NT2/D1 (cell line): Measurements from ENCODE around the gene ARMH1.

ENCODE experiments used
- DNase-seq: peaks from one replicate; pipeline ENCODE4 v3.0.0-alpha.2; 2011; ENCODE audit warnings: low read depth, low spot score
- H3K27me3 ChIP-seq: 2 replicates; pipeline ENCODE4 v1.6.0; 2011; ENCODE audit warnings: mild to moderate bottlenecking; ENCODE audit not compliant: insufficient read length, insufficient read depth
- H3K36me3 ChIP-seq: 2 replicates; pipeline ENCODE4 v1.6.1; 2011; ENCODE audit warnings: mild to moderate bottlenecking, low read length, mixed read lengths; ENCODE audit not compliant: insufficient read depth, insufficient read length
- H3K4me1 ChIP-seq: 2 replicates; pipeline ENCODE4 v1.5.1; 2011; ENCODE audit not compliant: insufficient read depth, insufficient read length
- H3K4me3 ChIP-seq: 2 replicates; pipeline ENCODE4 v1.5.1; 2011; ENCODE audit warnings: low read depth; ENCODE audit not compliant: insufficient read length
- H3K9ac ChIP-seq: 2 replicates; pipeline ENCODE4 v1.6.0; 2011; ENCODE audit warnings: low read depth; ENCODE audit not compliant: insufficient read length
- H3K9me3 ChIP-seq: 2 replicates; pipeline ENCODE4 v1.5.1; 2011; ENCODE audit warnings: mild to moderate bottlenecking, low read length; ENCODE audit not compliant: insufficient read depth
- SUZ12 ChIP-seq: IDR thresholded peaks from 2 replicates; pipeline ENCODE4 v1.6.1; 2011; ENCODE audit not compliant: insufficient read length, insufficient read depth; ENCODE audit errors: extremely low read depth
- YY1 ChIP-seq: IDR thresholded peaks from 2 replicates; pipeline ENCODE4 v1.6.1; 2011; ENCODE audit not compliant: insufficient read length, insufficient read depth
- ZNF274 ChIP-seq: IDR thresholded peaks from 2 replicates; pipeline ENCODE4 v1.6.1; 2011; ENCODE audit warnings: mild to moderate bottlenecking, low read depth, low read length

The ARMH1 gene

GRCh38 chr1:44679468-44679867 lies 5.0 kb downstream of the ARMH1 start:
- Histone ChIP-seq H3K9me3 (no peaks in the 10 kb centered on the region), H3K9ac (no peak overlapping the region), H3K4me1 (peaks cover 6% of the 10 kb centered on the region), H3K4me3 (no peak overlapping the region), H3K27me3 (no peaks in the 10 kb centered on the region), H3K36me3 (no peaks in the 10 kb centered on the region)
- TF ChIP-seq YY1 (no peak), ZNF274 (no peak), SUZ12 (no peak)
- DNase-seq: no peak

- H3K27me3 ChIP-seq: no peaks in the 10 kb centered on the region
- DNase-seq: no peak
- H3K36me3 ChIP-seq: no peaks in the 10 kb centered on the region
- no peaks in the 10 kb centered on the region for H3K9me3 ChIP-seq
- H3K4me3 ChIP-seq: no peak overlapping the region
- peaks cover 6% of the 10 kb centered on the region for H3K4me1 ChIP-seq
- no peak overlapping the region for H3K9ac ChIP-seq
- TF ChIP-seq ZNF274 (no peak), SUZ12 (no peak), YY1 (no peak)
These were observed 7.7 kb downstream of the ARMH1 start for GRCh38 chr1:44681905-44682882.

GRCh38 chr1:44682883-44683265 lies 8.4 kb downstream of the ARMH1 start:
- H3K4me3 ChIP-seq: no peak overlapping the region
- no peaks in the 10 kb centered on the region for H3K9me3 ChIP-seq
- TF ChIP-seq ZNF274: no peak
- H3K9ac ChIP-seq: no peak overlapping the region
- DNase-seq: no peak
- H3K27me3 ChIP-seq: no peaks in the 10 kb centered on the region
- peaks cover 6% of the 10 kb centered on the region for H3K4me1 ChIP-seq
- H3K36me3 ChIP-seq: no peaks in the 10 kb centered on the region

GRCh38 chr1:44684525-44684924 lies 10.0 kb downstream of the ARMH1 start:
- peaks cover 6% of the 10 kb centered on the region for H3K4me1 ChIP-seq
- no peaks in the 10 kb centered on the region for H3K9me3 ChIP-seq
- no peaks in the 10 kb centered on the region for H3K27me3 ChIP-seq
- H3K9ac ChIP-seq: no peak overlapping the region
- TF ChIP-seq SUZ12 (no peak), ZNF274 (no peak), YY1 (no peak)
- no peak overlapping the region for H3K4me3 ChIP-seq
- no peak for DNase-seq
- no peaks in the 10 kb centered on the region for H3K36me3 ChIP-seq

GRCh38 chr1:44685218-44685617 lies 10.7 kb downstream of the ARMH1 start:
- Histone ChIP-seq H3K9me3 (no peaks in the 10 kb centered on the region), H3K36me3 (no peaks in the 10 kb centered on the region), H3K4me3 (no peak overlapping the region), H3K27me3 (no peaks in the 10 kb centered on the region), H3K4me1 (peaks cover 6% of the 10 kb centered on the region), H3K9ac (no peak overlapping the region)
- TF ChIP-seq SUZ12 (no peak), YY1 (no peak), ZNF274 (no peak)
- no peak for DNase-seq

- Histone ChIP-seq H3K36me3 (no peaks in the 10 kb centered on the region), H3K9me3 (no peaks in the 10 kb centered on the region), H3K9ac (no peak overlapping the region), H3K4me1 (peaks cover 6% of the 10 kb centered on the region), H3K27me3 (no peaks in the 10 kb centered on the region), H3K4me3 (no peak overlapping the region)
- TF ChIP-seq ZNF274 (no peak), YY1 (no peak), SUZ12 (no peak)
- no peak for DNase-seq
These were observed 11.4 kb downstream of the ARMH1 start for GRCh38 chr1:44685881-44686280.

GRCh38 chr1:44688760-44689446 lies 14.4 kb downstream of the ARMH1 start:
- no peak for TF ChIP-seq YY1
- TF ChIP-seq SUZ12: no peak
- TF ChIP-seq ZNF274: no peak

More at GRCh38 chr1:44688760-44689446, 14.4 kb downstream of the ARMH1 start:
- Histone ChIP-seq H3K9me3 (no peaks in the 10 kb centered on the region), H3K27me3 (no peaks in the 10 kb centered on the region), H3K4me3 (no peak overlapping the region), H3K9ac (no peak overlapping the region), H3K4me1 (no peaks in the 10 kb centered on the region), H3K36me3 (no peaks in the 10 kb centered on the region)
- no peak for DNase-seq
